Measurements from ENCODE around the gene SLC38A11.

The SLC38A11 gene

GRCh38 chr2:164905307-164905706 lies 50.0 kb downstream of the SLC38A11 start:
- Histone ChIP-seq H3K36me3 (ENCODE audit: control insufficient read depth in 2 of 2, insufficient read depth in 1 of 2, low read length in 2 of 2) (no peaks in the 10 kb centered on the region), H3K9me3 (ENCODE audit: control insufficient read depth, insufficient read depth, low read depth, low read length) (no peaks in the 10 kb centered on the region), H3K27ac (ENCODE audit: extremely low read depth, low read depth, low read length) (no peak overlapping the region), H3K4me1 (ENCODE audit: control insufficient read depth, insufficient read depth, low read length) (peaks cover 14% of the 10 kb centered on the region), H3K4me3 (ENCODE audit: low read depth, low read length) (no peak overlapping the region)
- CTCF ChIA-PET = interaction anchor here (0.7 to 2.4 kb wide), 3 partner anchors 8 to 345 kb away, joined by 3 to 9 read pairs (median 4); no protein-coding TSS in a partner anchor
- TF ChIP-seq ZNF560 (tag by site-specific recombination; IDR thresholded peaks at IDR 0.05; ENCODE audit: borderline replicate concordance) (no peak), GFI1B (tag by site-specific recombination; IDR thresholded peaks at IDR 0.05) (no peak), ZNF175 (tag by site-specific recombination; IDR thresholded peaks at IDR 0.05) (no peak), ZNF544 (tag by site-specific recombination; IDR thresholded peaks at IDR 0.05) (no peak), ZNF362 (tag by site-specific recombination; IDR thresholded peaks at IDR 0.05) (no peak), ZNF398 (tag by site-specific recombination; IDR thresholded peaks at IDR 0.05) (no peak), ZNF37A (tag by site-specific recombination; IDR thresholded peaks at IDR 0.05) (no peak), ATF2 (tag by site-specific recombination; IDR thresholded peaks at IDR 0.05; ENCODE audit: low read depth) (no peak), ZNF654 (tag by site-specific recombination; IDR thresholded peaks at IDR 0.05; ENCODE audit: low read depth) (no peak), ZNF549 (tag by site-specific recombination; IDR thresholded peaks at IDR 0.05) (no peak), ZNF10 (tag by site-specific recombination; IDR thresholded peaks at IDR 0.05) (no peak), ZNF354C (tag by site-specific recombination; IDR thresholded peaks at IDR 0.05; ENCODE audit: borderline replicate concordance, low read depth) (no peak), INSM2 (tag by site-specific recombination; IDR thresholded peaks at IDR 0.05) (no peak), ZNF521 (tag by site-specific recombination; IDR thresholded peaks at IDR 0.05) (no peak), ZNF600 (tag by site-specific recombination; IDR thresholded peaks at IDR 0.05) (no peak), ZNF518A (tag by site-specific recombination; conservative IDR thresholded peaks at IDR 0.05; ENCODE audit: low read depth) (no peak), ZBTB10 (tag by site-specific recombination; IDR thresholded peaks at IDR 0.05) (no peak), GLIS1 (tag by site-specific recombination; IDR thresholded peaks at IDR 0.05) (no peak), ZNF768 (tag by site-specific recombination; IDR thresholded peaks at IDR 0.05) (no peak)
- POLR2A ChIA-PET = no interaction called here
